Ovary (tissue), 3 donors: Measurements from ENCODE around the gene BPHL.

Source experiments
- CTCF ChIP-seq, 3 donors: fragments of 450-650 bp in 2 of 3; fragments of 200-600 bp in 1 of 3; IDR thresholded peaks; one replicate each; pipeline versions ENCODE4 v1.5.1 to v1.8.0; 2016 to 2022; ENCODE audit warnings: antibody characterized with exemption in 3 of 3, mild to moderate bottlenecking in 1 of 3
- POLR2A ChIP-seq: fragments of 450-650 bp; IDR thresholded peaks from one replicate; pipeline ENCODE4 v1.6.1; 2017; ENCODE audit warnings: antibody characterized with exemption, mild to moderate bottlenecking, moderate library complexity
- donor health status: DM: no; HTN: no; CAD: no.

- TF ChIP-seq POLR2A, result no peak
- no peak for TF ChIP-seq CTCF (IDR thresholded peaks at IDR 0.05)
Observed at GRCh38 chr6:3183066-3183465, 64.6 kb downstream of the BPHL start.
